WTC11 (cell line): Measurements from ENCODE around the gene NUP155. TPM values are rescaled to one million over a fixed set of nuclear protein-coding genes. Genes with fewer than 3 reads are reported as not detected.
A peak's percentile ranks its signal among the peaks of the same experiment; 100 is the strongest.

Source experiments
- ATAC-seq: fragments of 200-7000 bp; cut with Tn5 transposase; 2 replicates; pipeline ENCODE4 v1.10.0; 2021; ENCODE audit warnings: mild to moderate bottlenecking, moderate library complexity
- CTCF ChIA-PET: fragments of 300-600 bp; sonication (Branson Sonifier 250); formaldehyde crosslinking; loops from one replicate; lab custom pipeline; 2021; ENCODE audit warnings: antibody characterized with exemption; lab: Charles Lee
- POLR2A ChIA-PET: fragments of 350-600 bp; sonication (Branson Sonifier 250); formaldehyde crosslinking; loops from one replicate; lab custom pipeline; 2021; ENCODE audit warnings: antibody characterized with exemption; lab: Charles Lee
- DNase-seq: peaks from one replicate; pipeline ENCODE4 v3.0.0; 2021; ENCODE audit warnings: low spot score
- H3K27ac Mint-ChIP-seq: 2 replicates; pipeline ENCODE4 v1.8.0; 2021; ENCODE audit warnings: mixed read lengths
- H3K27me3 Mint-ChIP-seq: 2 replicates; pipeline ENCODE4 v1.8.0; 2021; ENCODE audit warnings: low read depth, mild to moderate bottlenecking, moderate library complexity, mixed read lengths
- H3K36me3 Mint-ChIP-seq: 2 replicates; pipeline ENCODE4 v1.8.0; 2021; ENCODE audit warnings: mixed read lengths
- H3K4me1 Mint-ChIP-seq: 2 replicates; pipeline ENCODE4 v1.8.0; 2022; ENCODE audit warnings: mixed read lengths
- H3K4me3 Mint-ChIP-seq: 2 replicates; pipeline ENCODE4 v1.8.0; 2021; ENCODE audit warnings: mild to moderate bottlenecking, moderate library complexity, mixed read lengths
- H3K9me3 Mint-ChIP-seq: 2 replicates; pipeline ENCODE4 v1.8.0; 2021; ENCODE audit warnings: mixed read lengths
- ARID4B ChIP-seq: sonication (generic); formaldehyde crosslinking; IDR thresholded peaks from 2 replicates; pipeline ENCODE4 v1.8.0; 2023; ENCODE audit warnings: missing genetic modification reagents, mild to moderate bottlenecking, borderline replicate concordance
- ATF6 ChIP-seq: sonication (generic); formaldehyde crosslinking; IDR thresholded peaks from 2 replicates; pipeline ENCODE4 v1.8.1; 2023; ENCODE audit warnings: mild to moderate bottlenecking, missing genetic modification reagents
- CREM ChIP-seq: sonication (generic); formaldehyde crosslinking; IDR thresholded peaks from 2 replicates; pipeline ENCODE4 v1.8.1; 2022; ENCODE audit warnings: mild to moderate bottlenecking, missing genetic modification reagents, moderate library complexity
- CTCF ChIP-seq: fragments of 200-600 bp; IDR thresholded peaks from 2 replicates; pipeline ENCODE4 v1.8.0; 2022; ENCODE audit warnings: antibody characterized with exemption
- FOXJ3 ChIP-seq: sonication (generic); formaldehyde crosslinking; IDR thresholded peaks from 2 replicates; pipeline ENCODE4 v1.9.0; 2021; ENCODE audit warnings: missing genetic modification reagents, mild to moderate bottlenecking, borderline replicate concordance
- FOXP1 ChIP-seq: sonication (generic); formaldehyde crosslinking; IDR thresholded peaks from 2 replicates; pipeline ENCODE4 v1.8.0; 2022; ENCODE audit warnings: missing genetic modification reagents, mild to moderate bottlenecking, moderate library complexity, borderline replicate concordance
- GTF2I ChIP-seq: fragments of 250-450 bp; sonication (Bioruptor Pico); conservative IDR thresholded peaks from 2 replicates; pipeline ENCODE4 v1.4.0; 2021; ENCODE audit warnings: mild to moderate bottlenecking
- IRF1 ChIP-seq: sonication (generic); formaldehyde crosslinking; IDR thresholded peaks from 2 replicates; pipeline ENCODE4 v1.8.0; 2023; ENCODE audit warnings: missing genetic modification reagents
- NFATC4 ChIP-seq: fragments of 250-450 bp; sonication (Bioruptor Pico); IDR thresholded peaks from 2 replicates; pipeline ENCODE4 v1.9.0; 2021; ENCODE audit warnings: mild to moderate bottlenecking
- NR1H2 ChIP-seq: sonication (generic); formaldehyde crosslinking; IDR thresholded peaks from 2 replicates; pipeline ENCODE4 v1.9.0; 2021; ENCODE audit warnings: mild to moderate bottlenecking, moderate library complexity, missing genetic modification reagents
- STAT6 ChIP-seq: sonication (generic); formaldehyde crosslinking; conservative IDR thresholded peaks from 2 replicates; pipeline ENCODE4 v1.8.1; 2023; ENCODE audit warnings: mild to moderate bottlenecking, low read depth, missing genetic modification reagents, moderate library complexity
- TEAD4 ChIP-seq: sonication (generic); formaldehyde crosslinking; IDR thresholded peaks from 2 replicates; pipeline ENCODE4 v1.8.0; 2022; ENCODE audit warnings: mild to moderate bottlenecking, missing genetic modification reagents
- TP53 ChIP-seq: sonication (generic); formaldehyde crosslinking; IDR thresholded peaks from 2 replicates; pipeline ENCODE4 v1.8.1; 2023; ENCODE audit warnings: mild to moderate bottlenecking, missing genetic modification reagents
- ZNF138 ChIP-seq: sonication (generic); formaldehyde crosslinking; conservative IDR thresholded peaks from 2 replicates; pipeline ENCODE4 v1.8.1; 2022; ENCODE audit warnings: mild to moderate bottlenecking, moderate library complexity, missing genetic modification reagents
- ZNF263 ChIP-seq: sonication (generic); formaldehyde crosslinking; IDR thresholded peaks from 2 replicates; pipeline ENCODE4 v1.8.1; 2022; ENCODE audit warnings: low read depth, mild to moderate bottlenecking, moderate library complexity, missing genetic modification reagents
- ZNF281 ChIP-seq: sonication (generic); formaldehyde crosslinking; IDR thresholded peaks from 2 replicates; pipeline ENCODE4 v1.8.0; 2023; ENCODE audit warnings: mild to moderate bottlenecking, missing genetic modification reagents
- ZNF317 ChIP-seq: sonication (generic); formaldehyde crosslinking; IDR thresholded peaks from 2 replicates; pipeline ENCODE4 v1.8.1; 2023; ENCODE audit warnings: low read depth, mild to moderate bottlenecking, moderate library complexity, missing genetic modification reagents, borderline replicate concordance
- ZNF423 ChIP-seq: fragments of 250-450 bp; sonication (Bioruptor Pico); IDR thresholded peaks from 2 replicates; pipeline ENCODE4 v2.1.2; 2022; ENCODE audit warnings: mild to moderate bottlenecking, moderate library complexity
- total RNA-seq: library from RNA; stranded (reverse); gene quantifications from 3 replicates; pipeline ENCODE4 v1.2.3, GENCODE V29; 2021

NUP155 gene
- total RNA-seq, 1 experiment from 2014 or later = 92.1 TPM

GRCh38 chr5:37248421-37248969 lies 122.4 kb downstream of the NUP155 start:
- no peak overlapping the region for H3K27ac Mint-ChIP-seq
- ChIA-PET CTCF (interaction anchor here (0.5 to 0.9 kb wide), 2 partner anchors 16 to 101 kb away, joined by 4 to 6 read pairs; no protein-coding TSS in a partner anchor), POLR2A (interaction anchor here (1.6 to 1.7 kb wide), 2 partner anchors 24 to 504 kb away, joined by 4 to 5 read pairs; no protein-coding TSS in a partner anchor)
- TF ChIP-seq FOXP1 (CRISPR knock-in tag) (no peak), STAT6 (no peak), GTF2I (CRISPR knock-in tag) (no peak), ZNF317 (CRISPR knock-in tag) (no peak), TP53 (CRISPR knock-in tag) (no peak), NR1H2 (CRISPR knock-in tag) (no peak), ZNF423 (no peak), ZNF263 (no peak), ATF6 (CRISPR knock-in tag) (no peak), CTCF (no peak), NFATC4 (CRISPR knock-in tag) (no peak), ZNF281 (no peak), TEAD4 (CRISPR knock-in tag) (no peak), ZNF138 (no peak), CREM (CRISPR knock-in tag) (no peak)
- H3K9me3 Mint-ChIP-seq = 0 out of 2 replicates have a peak, but pooled peaks cover 2% of the 10 kb centered on the region
- no peaks in the 10 kb centered on the region for H3K36me3 Mint-ChIP-seq
- H3K4me1 Mint-ChIP-seq = peaks cover 8% of the 10 kb centered on the region
- ATAC-seq (no peak), DNase-seq (no peak)
- H3K4me3 Mint-ChIP-seq = peak overlapping the region; percentile 68
- peaks cover 8% of the 10 kb centered on the region for H3K27me3 Mint-ChIP-seq

GRCh38 chr5:37247496-37247895 lies 123.4 kb downstream of the NUP155 start:
- Mint-ChIP-seq H3K36me3 (no peaks in the 10 kb centered on the region), H3K27ac (no peak overlapping the region), H3K9me3 (no peaks in the 10 kb centered on the region), H3K4me3 (peak overlapping the region; percentile 24), H3K4me1 (peaks cover 11% of the 10 kb centered on the region), H3K27me3 (peaks cover 5% of the 10 kb centered on the region)
- no peak for ATAC-seq
- DNase-seq = no peak
- CTCF ChIA-PET = no interaction called here
- POLR2A ChIA-PET = no interaction called here
- TF ChIP-seq FOXJ3 (CRISPR knock-in tag) (no peak), IRF1 (CRISPR knock-in tag) (no peak), ARID4B (CRISPR knock-in tag) (no peak)
